Brain microvascular endothelial cell (primary cell): ENCODE data around the gene ATG4B.

Experiments
- DNase-seq: peaks from one replicate; pipeline ENCODE4 v3.0.0-alpha.2; 2020
- H3K27ac ChIP-seq: fragments of 250-450 bp; sonication (Bioruptor Pico); 2 replicates; pipeline ENCODE4 v1.5.1; 2020; ENCODE audit warnings: mild to moderate bottlenecking, moderate library complexity
- H3K27me3 ChIP-seq: fragments of 250-450 bp; sonication (Bioruptor Pico); replicated peaks from 2 replicates; pipeline ENCODE4 v1.5.1; 2020; ENCODE audit warnings: mild to moderate bottlenecking
- H3K36me3 ChIP-seq: fragments of 250-450 bp; sonication (Bioruptor Pico); replicated peaks from 2 replicates; pipeline ENCODE4 v1.5.1; 2020; ENCODE audit warnings: mild to moderate bottlenecking
- H3K4me3 ChIP-seq: 2 replicates; pipeline ENCODE4 v1.5.1; 2011; ENCODE audit warnings: low read depth, mild to moderate bottlenecking, control low read depth, low read length, moderate library complexity
- CTCF ChIP-seq: IDR thresholded peaks from 2 replicates; pipeline ENCODE4 v1.5.1; 2011; ENCODE audit warnings: low read depth, mild to moderate bottlenecking, moderate library complexity, low read length, control low read depth, inconsistent platforms; ENCODE audit errors: missing control alignments
- in situ Hi-C: cut with HindIII; loops from 2 replicates; pipeline ENCODE4 v1.10.0; 2017; ENCODE audit warnings: low sequenced_read_pairs, low pct_ligation_motif_present

Gene ATG4B

GRCh38 chr2:241616168-241617125 lies 21.0 kb upstream of the ATG4B start:
- in situ Hi-C loops = no loop called here
- Histone ChIP-seq H3K27me3 (no peaks in the 10 kb centered on the region), H3K36me3 (no peaks in the 10 kb centered on the region), H3K27ac (no peak overlapping the region), H3K4me3 (no peak overlapping the region)
- TF ChIP-seq CTCF = no peak
- no peak for DNase-seq

DNA sequence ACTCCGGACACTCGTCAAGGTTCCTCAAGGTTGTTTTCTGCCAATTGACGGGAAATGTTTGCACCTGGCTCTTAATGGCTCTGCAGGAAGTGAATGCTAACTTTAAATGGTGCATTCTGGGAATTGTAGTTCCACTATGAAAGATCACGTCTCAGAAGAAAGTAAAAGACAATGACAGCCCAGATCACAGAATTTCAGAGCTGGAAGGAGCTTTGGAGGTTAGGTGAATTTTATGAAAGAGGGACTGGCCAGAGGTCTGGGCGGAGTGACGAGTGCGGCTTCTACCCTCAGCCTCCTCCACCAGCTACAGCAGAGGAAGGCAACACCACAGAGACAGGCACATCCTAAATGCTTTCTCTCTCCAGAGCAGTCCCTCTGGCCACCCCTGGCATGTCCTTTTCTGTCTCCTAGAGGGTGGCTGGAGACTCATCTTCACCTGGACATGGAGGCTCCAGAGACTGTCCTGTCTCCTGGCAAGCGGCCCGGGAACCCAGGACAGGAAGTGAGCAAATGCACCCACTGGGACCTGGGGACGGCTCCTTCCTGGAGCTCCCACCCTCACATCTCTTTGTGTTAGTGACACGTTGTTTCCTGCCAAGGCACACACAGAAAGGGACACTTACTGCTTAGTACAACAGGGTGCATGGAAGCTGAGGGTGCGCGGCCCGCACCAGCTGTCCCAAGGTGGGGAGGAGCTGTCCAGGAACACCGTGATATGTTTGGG lies 19.9 kb upstream of the ATG4B start:
- in situ Hi-C loops = no loop called here
- no peak overlapping the region for H3K4me3 ChIP-seq
- H3K27ac ChIP-seq = no peak overlapping the region
- DNase-seq = no peak
- TF ChIP-seq CTCF = no peak
- no peaks in the 10 kb centered on the region for H3K27me3 ChIP-seq
- H3K36me3 ChIP-seq = no peaks in the 10 kb centered on the region

- no peak overlapping the region for H3K4me3 ChIP-seq
- no peaks in the 10 kb centered on the region for H3K27me3 ChIP-seq
- DNase-seq = no peak
- no peak for TF ChIP-seq CTCF
- in situ Hi-C loops = no loop called here
- no peak overlapping the region for H3K27ac ChIP-seq
- no peaks in the 10 kb centered on the region for H3K36me3 ChIP-seq
Observed at GRCh38 chr2:241618296-241618805, 19.1 kb upstream of the ATG4B start.

GRCh38 chr2:241618829-241619228 lies 18.7 kb upstream of the ATG4B start:
- H3K27ac ChIP-seq = no peak overlapping the region
- no peaks in the 10 kb centered on the region for H3K27me3 ChIP-seq
- no peak for DNase-seq
- no peak overlapping the region for H3K4me3 ChIP-seq
- no peaks in the 10 kb centered on the region for H3K36me3 ChIP-seq
- in situ Hi-C loops = no loop called here
- TF ChIP-seq CTCF = no peak

- no peak overlapping the region for H3K4me3 ChIP-seq
- in situ Hi-C loops = no loop called here
- no peaks in the 10 kb centered on the region for H3K36me3 ChIP-seq
- DNase-seq = no peak
- TF ChIP-seq CTCF = no peak
- no peak overlapping the region for H3K27ac ChIP-seq
- H3K27me3 ChIP-seq = no peaks in the 10 kb centered on the region
Observed at GRCh38 chr2:241619597-241620418, 17.7 kb upstream of the ATG4B start.
